Type B pancreatic cell (in vitro differentiated cells): ENCODE results near the gene GGCX. TPM values are rescaled to one million over a fixed set of nuclear protein-coding genes. Genes with fewer than 3 reads are reported as not detected.

Experiments
- DNase-seq: peaks from one replicate; pipeline ENCODE4 v3.0.0; 2021; ENCODE audit warnings: mixed read lengths; ENCODE audit not compliant: unreplicated experiment; ENCODE audit errors: extremely low spot score
- H3K27ac Mint-ChIP-seq: 2 replicates; pipeline ENCODE4 v1.8.0; 2021; ENCODE audit warnings: mild to moderate bottlenecking, mixed read lengths
- H3K27me3 Mint-ChIP-seq: 2 replicates; pipeline ENCODE4 v1.8.0; 2021; ENCODE audit warnings: mixed read lengths
- H3K36me3 Mint-ChIP-seq: 2 replicates; pipeline ENCODE4 v1.8.0; 2021; ENCODE audit warnings: mixed read lengths
- H3K4me1 Mint-ChIP-seq: one replicate; pipeline ENCODE4 v1.8.0; 2021; ENCODE audit warnings: mixed read lengths; ENCODE audit not compliant: unreplicated experiment
- H3K4me3 Mint-ChIP-seq: 2 replicates; pipeline ENCODE4 v1.8.0; 2021; ENCODE audit warnings: mild to moderate bottlenecking, mixed read lengths
- H3K9me3 Mint-ChIP-seq: 2 replicates; pipeline ENCODE4 v1.8.0; 2021; ENCODE audit warnings: mixed read lengths
- total RNA-seq: library from RNA; stranded (reverse); gene quantifications from 2 replicates; pipeline ENCODE4 v1.2.1, GENCODE V29; 2021; ENCODE audit warnings: low replicate concordance
- TF ChIP-seq, protein P1 (sequence below): fragments of 200-600 bp; sonication (generic); conservative IDR thresholded peaks from 2 replicates; pipeline ENCODE4 v1.5.0; 2021; ENCODE audit warnings: antibody characterized with exemption, mild to moderate bottlenecking

The GGCX gene
- total RNA-seq, 1 donor from 2014 or later = 76.2 TPM

DNA sequence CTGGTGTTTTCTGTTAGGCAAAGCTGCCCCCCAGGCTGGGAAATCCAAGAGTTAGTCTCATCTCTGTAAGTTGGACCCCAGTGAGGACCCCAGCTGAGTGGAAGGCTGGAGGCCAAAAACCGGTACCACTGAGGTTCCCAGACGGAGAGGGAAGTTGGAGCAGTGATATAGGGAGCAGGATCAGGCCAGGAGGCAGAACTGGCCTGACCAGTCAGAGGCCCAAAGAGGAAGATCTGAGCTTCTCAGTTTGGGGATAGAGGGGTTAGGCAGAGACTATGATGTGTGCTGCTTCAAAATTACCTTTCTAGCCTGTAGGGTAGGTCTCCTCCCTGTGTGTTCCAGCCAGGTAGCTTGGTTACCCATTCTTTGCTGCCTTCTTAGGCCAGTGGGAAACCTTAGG, 29.7 kb upstream of the GGCX start:
- Mint-ChIP-seq H3K27ac (peak overlapping the region; percentile 72), H3K27me3 (no peaks in the 10 kb centered on the region), H3K4me3 (peak overlapping the region; percentile 31), H3K4me1 (peaks cover 36% of the 10 kb centered on the region), H3K9me3 (no peaks in the 10 kb centered on the region), H3K36me3 (peaks cover 4% of the 10 kb centered on the region)
- TF ChIP-seq, protein P1, sequence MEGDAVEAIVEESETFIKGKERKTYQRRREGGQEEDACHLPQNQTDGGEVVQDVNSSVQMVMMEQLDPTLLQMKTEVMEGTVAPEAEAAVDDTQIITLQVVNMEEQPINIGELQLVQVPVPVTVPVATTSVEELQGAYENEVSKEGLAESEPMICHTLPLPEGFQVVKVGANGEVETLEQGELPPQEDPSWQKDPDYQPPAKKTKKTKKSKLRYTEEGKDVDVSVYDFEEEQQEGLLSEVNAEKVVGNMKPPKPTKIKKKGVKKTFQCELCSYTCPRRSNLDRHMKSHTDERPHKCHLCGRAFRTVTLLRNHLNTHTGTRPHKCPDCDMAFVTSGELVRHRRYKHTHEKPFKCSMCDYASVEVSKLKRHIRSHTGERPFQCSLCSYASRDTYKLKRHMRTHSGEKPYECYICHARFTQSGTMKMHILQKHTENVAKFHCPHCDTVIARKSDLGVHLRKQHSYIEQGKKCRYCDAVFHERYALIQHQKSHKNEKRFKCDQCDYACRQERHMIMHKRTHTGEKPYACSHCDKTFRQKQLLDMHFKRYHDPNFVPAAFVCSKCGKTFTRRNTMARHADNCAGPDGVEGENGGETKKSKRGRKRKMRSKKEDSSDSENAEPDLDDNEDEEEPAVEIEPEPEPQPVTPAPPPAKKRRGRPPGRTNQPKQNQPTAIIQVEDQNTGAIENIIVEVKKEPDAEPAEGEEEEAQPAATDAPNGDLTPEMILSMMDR = no peak
- no peak for DNase-seq

DNA sequence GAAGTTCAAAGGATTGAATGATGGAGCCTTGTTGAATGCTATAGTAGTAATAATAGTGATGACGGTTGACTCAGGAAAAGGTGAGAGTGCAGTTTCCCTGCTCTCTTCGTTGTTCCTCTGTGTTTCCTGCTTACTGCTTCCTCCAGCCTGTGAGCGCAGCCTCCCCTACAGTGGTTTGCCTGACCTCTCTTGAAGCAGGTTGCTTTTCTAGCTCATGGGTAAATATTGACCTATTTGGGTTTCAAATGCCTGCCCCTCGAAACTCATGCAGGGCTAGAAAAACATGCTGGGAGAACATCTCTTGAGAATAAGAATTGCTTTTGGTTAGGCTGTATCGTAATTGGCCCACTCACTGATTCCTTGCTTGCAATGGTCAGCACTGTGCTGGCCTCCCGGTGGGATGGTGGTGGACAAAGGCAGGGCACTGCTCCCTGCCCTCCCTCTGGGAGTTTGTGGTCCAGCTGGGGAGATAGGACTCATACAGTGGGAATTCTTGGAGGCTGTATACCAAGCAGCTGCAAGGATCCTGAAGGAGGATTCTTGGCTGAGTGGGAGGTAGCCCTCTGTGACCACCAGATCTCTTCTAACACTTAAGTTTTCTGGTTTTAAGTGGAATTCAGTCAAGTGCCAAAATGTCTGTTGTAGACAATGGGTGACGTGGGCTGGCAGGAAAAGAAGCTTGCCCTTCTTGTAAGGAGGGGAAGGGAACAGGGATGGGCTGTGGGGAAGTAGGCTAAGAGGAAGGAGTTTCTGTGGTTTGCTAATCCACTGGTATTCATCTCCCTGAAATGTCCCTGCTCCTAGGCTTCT, 28.9 kb upstream of the GGCX start:
- Mint-ChIP-seq H3K36me3 (no peaks in the 10 kb centered on the region), H3K4me1 (peaks cover 40% of the 10 kb centered on the region), H3K9me3 (no peaks in the 10 kb centered on the region), H3K4me3 (peak overlapping the region; percentile 14), H3K27ac (peak overlapping the region; percentile 72), H3K27me3 (no peaks in the 10 kb centered on the region)
- TF ChIP-seq, protein P1 = no peak
- no peak for DNase-seq

DNA sequence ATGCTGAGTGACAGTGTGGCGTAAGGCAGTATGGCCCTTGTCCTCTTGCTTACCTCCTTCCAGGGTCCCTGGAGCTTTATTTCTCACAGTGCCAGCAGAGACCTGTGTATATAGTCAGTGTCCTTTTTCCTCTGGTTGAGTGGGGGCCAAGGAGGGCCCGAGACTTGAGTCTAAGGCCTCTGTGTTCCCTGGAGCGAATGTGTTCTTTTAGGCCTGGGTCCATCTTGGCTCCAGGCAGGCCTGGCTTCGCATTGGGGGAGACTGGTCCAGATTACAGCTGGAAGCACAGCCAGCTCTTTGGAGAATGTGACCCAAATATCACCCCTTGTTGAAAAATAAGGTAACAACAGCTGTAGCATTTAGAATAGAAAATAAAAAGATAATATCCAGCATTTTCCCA, 27.9 kb upstream of the GGCX start:
- Mint-ChIP-seq H3K4me1 (peaks cover 38% of the 10 kb centered on the region), H3K9me3 (no peaks in the 10 kb centered on the region), H3K27ac (no peak overlapping the region), H3K4me3 (no peak overlapping the region), H3K27me3 (no peaks in the 10 kb centered on the region), H3K36me3 (no peaks in the 10 kb centered on the region)
- TF ChIP-seq, protein P1 = no peak
- DNase-seq = no peak

DNA sequence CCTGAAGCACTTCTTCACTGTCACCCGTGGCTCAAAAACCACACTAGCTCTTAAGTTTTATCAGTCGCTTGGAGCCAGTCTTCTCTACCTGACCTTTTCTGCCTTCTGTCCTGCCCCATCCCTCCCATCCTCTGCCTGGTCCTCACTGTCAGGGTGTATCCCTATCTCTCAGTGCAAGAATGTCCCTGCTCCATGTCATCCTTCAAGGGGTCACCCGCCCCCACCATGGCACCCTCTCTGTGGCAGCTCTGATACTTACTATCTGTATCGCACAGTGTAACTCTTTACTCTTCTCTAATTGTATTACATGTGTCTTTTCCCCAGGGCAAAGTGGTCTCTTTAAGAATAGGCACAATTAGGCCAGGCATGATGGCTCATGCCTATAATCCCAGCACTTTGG, 27.4 kb upstream of the GGCX start:
- Mint-ChIP-seq H3K27me3 (no peaks in the 10 kb centered on the region), H3K36me3 (no peaks in the 10 kb centered on the region), H3K27ac (no peak overlapping the region), H3K4me3 (no peak overlapping the region), H3K9me3 (no peaks in the 10 kb centered on the region), H3K4me1 (peaks cover 36% of the 10 kb centered on the region)
- TF ChIP-seq, protein P1 = no peak
- no peak for DNase-seq

DNA sequence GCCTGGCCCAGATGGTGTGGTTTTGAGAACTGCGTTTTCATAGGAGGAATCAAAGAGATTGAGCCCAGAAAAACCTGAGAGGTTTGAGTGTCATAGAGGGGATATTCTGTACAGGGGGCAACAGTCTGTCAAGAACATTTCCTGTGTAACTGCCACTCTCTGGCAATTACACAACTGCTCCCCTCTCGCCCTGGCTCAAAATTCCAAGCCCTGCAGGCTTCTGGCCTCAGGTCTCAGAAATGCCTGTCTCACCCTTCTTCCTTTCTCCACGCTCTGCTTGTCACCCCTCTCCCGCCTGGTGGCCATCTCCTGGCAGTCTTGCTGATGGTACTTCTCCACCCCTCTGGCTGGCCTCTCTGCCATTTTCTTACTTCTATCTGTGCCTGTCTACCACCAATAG, 26.9 kb upstream of the GGCX start:
- peaks cover 36% of the 10 kb centered on the region for H3K4me1 Mint-ChIP-seq
- H3K36me3 Mint-ChIP-seq = no peaks in the 10 kb centered on the region
- H3K27ac Mint-ChIP-seq = no peak overlapping the region
- no peak for DNase-seq
- TF ChIP-seq, protein P1 = no peak
- H3K9me3 Mint-ChIP-seq = no peaks in the 10 kb centered on the region
- no peak overlapping the region for H3K4me3 Mint-ChIP-seq
- H3K27me3 Mint-ChIP-seq = no peaks in the 10 kb centered on the region

DNA sequence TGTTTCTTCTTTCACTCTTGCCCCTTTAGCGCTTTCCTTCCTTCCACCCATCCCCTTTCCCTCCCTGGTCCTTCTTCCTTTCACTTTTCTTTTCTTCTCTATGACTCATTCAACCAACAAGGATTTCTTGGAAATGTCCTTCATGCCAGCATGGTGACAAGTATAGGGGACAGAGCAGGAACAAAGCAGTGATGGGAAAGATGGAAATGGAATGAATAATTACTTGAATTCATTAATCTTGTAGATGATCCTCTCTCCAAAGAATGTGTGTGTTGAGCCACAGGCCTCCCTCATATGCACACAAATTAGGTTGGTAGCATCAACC, 24.4 kb upstream of the GGCX start:
- no peaks in the 10 kb centered on the region for H3K36me3 Mint-ChIP-seq
- peaks cover 35% of the 10 kb centered on the region for H3K4me1 Mint-ChIP-seq
- DNase-seq = no peak
- no peak overlapping the region for H3K4me3 Mint-ChIP-seq
- no peaks in the 10 kb centered on the region for H3K27me3 Mint-ChIP-seq
- TF ChIP-seq, protein P1 = no peak
- peak overlapping the region; percentile 64 for H3K27ac Mint-ChIP-seq
- no peaks in the 10 kb centered on the region for H3K9me3 Mint-ChIP-seq
